Uterus (tissue), 2 donors: Measurements from ENCODE around the gene FER.

ENCODE experiments used
- CTCF ChIP-seq, 4 experiments: fragments of 200-600 bp in 2 of 4; fragments of 450-650 bp in 2 of 4; sonication (generic) in 2 of 4; IDR thresholded peaks; one replicate each; pipeline ENCODE4 v1.5.1; 2016 to 2019; ENCODE audit warnings: antibody characterized with exemption in 4 of 4, mild to moderate bottlenecking in 2 of 4, moderate library complexity in 1 of 4
- POLR2A ChIP-seq, 2 donors: fragments of 450-650 bp; IDR thresholded peaks; one replicate each; pipeline ENCODE4 v1.6.1; 2016; ENCODE audit warnings: antibody characterized with exemption in 2 of 2, mild to moderate bottlenecking in 1 of 2, moderate library complexity in 1 of 2

GRCh38 chr5:109045710-109046109 is 298.0 kb downstream of the FER start:
- TF ChIP-seq CTCF (IDR thresholded peaks at IDR 0.05): no peak
- TF ChIP-seq POLR2A (IDR thresholded peaks at IDR 0.05): no peak
